ENCODE results near the gene DISC1. TPM values are rescaled to one million over a fixed set of nuclear protein-coding genes. Genes with fewer than 3 reads are reported as not detected.

Gene DISC1
- total RNA-seq, 3 donors from 2014 or later = 12.1 to 18.9 (median 12.4) TPM

GRCh38 chr1:231594123-231594522 lies 32.5 kb upstream of the DISC1 start:
- no peaks in the 10 kb centered on the region for H3K4me1 ChIP-seq
- intact Hi-C loops (cut with DNase I; ENCODE audit: low total_unique reads) = loop anchor here (10.0 kb wide), 1 partner anchor 239 kb away; no protein-coding TSS in a partner anchor

GRCh38 chr1:231594749-231595148 lies 31.8 kb upstream of the DISC1 start:
- intact Hi-C loops (cut with DNase I; ENCODE audit: low total_unique reads) = loop anchor here (10.0 kb wide), 1 partner anchor 240 kb away; no protein-coding TSS in a partner anchor

More at GRCh38 chr1:231594123-231594522, 32.5 kb upstream of the DISC1 start:
- no peaks in the 10 kb centered on the region for H3K9me3 ChIP-seq
- no peak overlapping the region for H3K27ac ChIP-seq
- H3K36me3 ChIP-seq = no peaks in the 10 kb centered on the region
- no peak overlapping the region for H3K4me3 ChIP-seq
- no peaks in the 10 kb centered on the region for H3K27me3 ChIP-seq
- TF ChIP-seq POLR2AphosphoS5 (IDR thresholded peaks at IDR 0.05) (no peak), CTCF (IDR thresholded peaks at IDR 0.05) (no peak), POLR2A (IDR thresholded peaks at IDR 0.05) (no peak)
- DNase-seq (ENCODE audit: low spot score in 2 of 2) = no peak

GRCh38 chr1:231596337-231596791 lies 30.2 kb upstream of the DISC1 start:
- no peak overlapping the region for H3K4me3 ChIP-seq
- no peaks in the 10 kb centered on the region for H3K36me3 ChIP-seq
- no peaks in the 10 kb centered on the region for H3K9me3 ChIP-seq
- no peaks in the 10 kb centered on the region for H3K27me3 ChIP-seq
- no peaks in the 10 kb centered on the region for H3K4me1 ChIP-seq
- intact Hi-C loops (cut with DNase I; ENCODE audit: low total_unique reads) = loop anchor here (10.0 kb wide), 1 partner anchor 242 kb away; no protein-coding TSS in a partner anchor
- no peak for DNase-seq (ENCODE audit: low spot score in 2 of 2)
- no peak for TF ChIP-seq POLR2AphosphoS5 (IDR thresholded peaks at IDR 0.05)
- no peak for TF ChIP-seq CTCF (IDR thresholded peaks at IDR 0.05)
- peak overlapping the region in 1 of 2 donors; percentile 48 for H3K27ac ChIP-seq

More at GRCh38 chr1:231594749-231595148, 31.8 kb upstream of the DISC1 start:
- no peak overlapping the region for H3K27ac ChIP-seq
- no peaks in the 10 kb centered on the region for H3K9me3 ChIP-seq
- no peaks in the 10 kb centered on the region for H3K4me1 ChIP-seq
- H3K36me3 ChIP-seq = no peaks in the 10 kb centered on the region
- DNase-seq (ENCODE audit: low spot score in 2 of 2) = no peak
- TF ChIP-seq POLR2A (IDR thresholded peaks at IDR 0.05) (no peak), POLR2AphosphoS5 (IDR thresholded peaks at IDR 0.05) (no peak), CTCF (IDR thresholded peaks at IDR 0.05) (no peak)
- H3K4me3 ChIP-seq = no peak overlapping the region
- H3K27me3 ChIP-seq = no peaks in the 10 kb centered on the region

- H3K36me3 ChIP-seq = no peaks in the 10 kb centered on the region
- intact Hi-C loops (cut with DNase I; ENCODE audit: low total_unique reads) = loop anchor here (10.0 kb wide), 1 partner anchor 243 kb away; no protein-coding TSS in a partner anchor
- no peaks in the 10 kb centered on the region for H3K9me3 ChIP-seq
- no peak for TF ChIP-seq POLR2AphosphoS5 (IDR thresholded peaks at IDR 0.05)
- no peak for TF ChIP-seq CTCF (IDR thresholded peaks at IDR 0.05)
- TF ChIP-seq POLR2A (IDR thresholded peaks at IDR 0.05) = no peak
- H3K4me3 ChIP-seq = no peak overlapping the region
- H3K27me3 ChIP-seq = no peaks in the 10 kb centered on the region
- H3K4me1 ChIP-seq = no peaks in the 10 kb centered on the region
- no peak overlapping the region for H3K27ac ChIP-seq
- DNase-seq (ENCODE audit: low spot score in 2 of 2) = no peak
Measured at GRCh38 chr1:231597971-231598370, 28.6 kb upstream of the DISC1 start.

- H3K4me3 ChIP-seq = no peak overlapping the region
- no peaks in the 10 kb centered on the region for H3K4me1 ChIP-seq
- DNase-seq (ENCODE audit: low spot score in 2 of 2) = no peak
- peak overlapping the region in 1 of 2 donors; percentile 50 for H3K27ac ChIP-seq
- intact Hi-C loops (cut with DNase I; ENCODE audit: low total_unique reads) = no loop called here
- no peaks in the 10 kb centered on the region for H3K36me3 ChIP-seq
- no peaks in the 10 kb centered on the region for H3K27me3 ChIP-seq
- no peaks in the 10 kb centered on the region for H3K9me3 ChIP-seq
- no peak for TF ChIP-seq CTCF (IDR thresholded peaks at IDR 0.05)
- TF ChIP-seq POLR2AphosphoS5 (IDR thresholded peaks at IDR 0.05) = no peak
- TF ChIP-seq POLR2A (IDR thresholded peaks at IDR 0.05) = no peak
Measured at GRCh38 chr1:231600458-231600976, 26.1 kb upstream of the DISC1 start.
